C4-2B (cell line): Measurements from ENCODE around the gene MYH6.

ENCODE experiments used
- H3K27ac ChIP-seq: fragments of 450-650 bp; 2 replicates; pipeline ENCODE4 v1.5.1; 2017
- CTCF ChIP-seq: fragments of 450-650 bp; conservative IDR thresholded peaks from 2 replicates; pipeline ENCODE4 v1.5.1; 2017; ENCODE audit warnings: mild to moderate bottlenecking
- ZFX ChIP-seq: fragments of 450-650 bp; IDR thresholded peaks from 2 replicates; pipeline ENCODE4 v1.6.1; 2017

Gene MYH6

GRCh38 chr14:23447361-23448350, 39.6 kb upstream of the MYH6 start:
- TF ChIP-seq CTCF: no peak
- no peak for TF ChIP-seq ZFX
- no peak overlapping the region for H3K27ac ChIP-seq

GRCh38 chr14:23446291-23446851, 38.3 kb upstream of the MYH6 start:
- TF ChIP-seq CTCF: no peak
- no peak for TF ChIP-seq ZFX

GRCh38 chr14:23445773-23446172, 37.7 kb upstream of the MYH6 start:
- TF ChIP-seq CTCF (no peak), ZFX (no peak)
- H3K27ac ChIP-seq: no peak overlapping the region

More at GRCh38 chr14:23446291-23446851, 38.3 kb upstream of the MYH6 start:
- no peak overlapping the region for H3K27ac ChIP-seq

- no peak overlapping the region for H3K27ac ChIP-seq
- no peak for TF ChIP-seq CTCF
- no peak for TF ChIP-seq ZFX
These were observed 36.2 kb upstream of the MYH6 start for GRCh38 chr14:23444314-23444713.

- TF ChIP-seq ZFX (no peak), CTCF (no peak)
- H3K27ac ChIP-seq: no peak overlapping the region
These were observed 35.8 kb upstream of the MYH6 start for GRCh38 chr14:23443881-23444280.

- no peak for TF ChIP-seq CTCF
- TF ChIP-seq ZFX: no peak
- H3K27ac ChIP-seq: no peak overlapping the region
These were observed 35.3 kb upstream of the MYH6 start for GRCh38 chr14:23443411-23443812.

GRCh38 chr14:23442721-23443356, 34.8 kb upstream of the MYH6 start:
- TF ChIP-seq ZFX: no peak
- no peak overlapping the region for H3K27ac ChIP-seq
